A549 (cell line): ENCODE measurements around the gene EPN3. TPM values are rescaled to one million over a fixed set of nuclear protein-coding genes. Genes with fewer than 3 reads are reported as not detected.
A peak's percentile ranks its signal among the peaks of the same experiment; 100 is the strongest.

Experiments
- ATAC-seq, 2 experiments: fragments of 200-7000 bp in 1 of 2; fragments of >200 bp in 1 of 2; cut with Nextera tagmentation in 1 of 2; cut with Tn5 transposase in 1 of 2; 3 replicates each; pipeline versions ENCODE4 v1.8.0 to v1.9.1; 2018 to 2020; ENCODE audit warnings: mild to moderate bottlenecking in 1 of 2, moderate library complexity in 1 of 2
- CTCF ChIA-PET: fragments of 300-600 bp; sonication (Branson Sonifier 250); formaldehyde crosslinking; extraction: SDS; loops from one replicate; lab custom pipeline; 2021; ENCODE audit warnings: antibody characterized with exemption, inconsistent platforms; lab: Yijun Ruan, JAX
- POLR2A ChIA-PET: fragments of 350-600 bp; formaldehyde crosslinking; extraction: SDS; loops from one replicate; lab custom pipeline; 2021; ENCODE audit warnings: antibody characterized with exemption, inconsistent platforms; lab: Yijun Ruan, JAX
- DNase-seq, 2 experiments: peaks; one replicate each; pipeline versions ENCODE4 v3.0.0 to v3.0.0-alpha.2; 2011 to 2016; ENCODE audit warnings: low read depth in 1 of 2, low spot score in 1 of 2
- FAIRE-seq: peaks from 2 replicates; lab custom pipeline; 2011; peaks lifted over from hg19 to GRCh38; lab: Jason Lieb, UNC
- H3K27ac ChIP-seq, 2 experiments: fragments of >200 bp; sonication (Bioruptor Twin); formaldehyde crosslinking; 3 replicates each; pipeline ENCODE4 v1.5.1; 2016 to 2017
- H3K4me1 ChIP-seq: fragments of >200 bp; sonication (Bioruptor Twin); formaldehyde crosslinking; 3 replicates; pipeline ENCODE4 v1.6.1; 2016
- H3K4me2 ChIP-seq: fragments of >200 bp; sonication (Bioruptor Twin); formaldehyde crosslinking; 3 replicates; pipeline ENCODE4 v1.6.1; 2016
- H3K4me3 ChIP-seq: fragments of >200 bp; sonication (Bioruptor Twin); formaldehyde crosslinking; 3 replicates; pipeline ENCODE4 v1.5.1; 2016
- H3K9me3 ChIP-seq: fragments of >200 bp; sonication (Bioruptor Twin); formaldehyde crosslinking; 3 replicates; pipeline ENCODE4 v1.6.1; 2016
- ATOH8 ChIP-seq: fragments of 250-450 bp; sonication (Bioruptor Pico); IDR thresholded peaks from 2 replicates; pipeline ENCODE4 v1.5.0; 2020; ENCODE audit warnings: low read depth, mild to moderate bottlenecking, moderate library complexity
- CBX2 ChIP-seq: fragments of 200-600 bp; sonication (generic); IDR thresholded peaks from 2 replicates; pipeline ENCODE4 v1.6.1; 2016; ENCODE audit warnings: low read depth, mild to moderate bottlenecking, borderline replicate concordance
- CBX8 ChIP-seq: fragments of 200-600 bp; sonication (generic); IDR thresholded peaks from 2 replicates; pipeline ENCODE4 v1.6.1; 2016
- CHD2 ChIP-seq: fragments of 150-350 bp; IDR thresholded peaks from 2 replicates; pipeline ENCODE4 v1.6.1; 2014; ENCODE audit warnings: low read length; ENCODE audit not compliant: partially characterized antibody
- CTCF ChIP-seq: fragments of >200 bp; sonication (Bioruptor Twin); formaldehyde crosslinking; IDR thresholded peaks from 3 replicates; pipeline ENCODE4 v1.5.1; 2016
- EHF ChIP-seq: fragments of 250-450 bp; sonication (Bioruptor Pico); IDR thresholded peaks from 2 replicates; pipeline ENCODE4 v1.5.0; 2020; ENCODE audit warnings: mild to moderate bottlenecking
- EP300 ChIP-seq, 2 experiments: fragments of >200 bp; sonication (Bioruptor Twin); formaldehyde crosslinking; IDR thresholded peaks; 2 replicates in 1 of 2; 3 replicates in 1 of 2; pipeline ENCODE4 v1.6.1; 2016 to 2017
- FOSL2 ChIP-seq, 2 experiments: fragments of 450-650 bp in 1 of 2; fragments of >200 bp in 1 of 2; sonication (Bioruptor Twin) in 1 of 2; formaldehyde crosslinking; IDR thresholded peaks; 2 replicates each; pipeline versions ENCODE4 v1.5.0 to v1.6.1; 2016 to 2020; ENCODE audit warnings: mild to moderate bottlenecking in 1 of 2, moderate library complexity in 1 of 2
- FOXS1 ChIP-seq: fragments of 250-450 bp; sonication (Bioruptor Pico); IDR thresholded peaks from 2 replicates; pipeline ENCODE4 v1.5.0; 2020; ENCODE audit warnings: mild to moderate bottlenecking, moderate library complexity
- GATA3 ChIP-seq: IDR thresholded peaks from 2 replicates; pipeline ENCODE4 v1.6.1; 2012; ENCODE audit warnings: borderline replicate concordance
- HMGXB4 ChIP-seq: fragments of 250-450 bp; sonication (Bioruptor Pico); IDR thresholded peaks from 2 replicates; pipeline ENCODE4 v1.5.0; 2021; ENCODE audit warnings: mild to moderate bottlenecking, moderate library complexity, borderline replicate concordance
- HOXB13 ChIP-seq: fragments of 250-450 bp; sonication (Bioruptor Pico); IDR thresholded peaks from 2 replicates; pipeline ENCODE4 v1.5.0; 2020; ENCODE audit warnings: low read depth, mild to moderate bottlenecking, moderate library complexity
- KDM5A ChIP-seq: fragments of 200-600 bp; sonication (generic); IDR thresholded peaks from 2 replicates; pipeline ENCODE4 v1.6.1; 2016; ENCODE audit warnings: antibody characterized with exemption, mild to moderate bottlenecking
- MAFK ChIP-seq: fragments of 450-650 bp; IDR thresholded peaks from 2 replicates; pipeline ENCODE4 v1.6.1; 2014; ENCODE audit not compliant: partially characterized antibody
- MAZ ChIP-seq: fragments of 150-350 bp; IDR thresholded peaks from 2 replicates; pipeline ENCODE4 v1.6.1; 2014; ENCODE audit warnings: antibody characterized with exemption, low read depth, low read length, borderline replicate concordance
- NFE2L2 ChIP-seq: fragments of 150-350 bp; conservative IDR thresholded peaks from 2 replicates; pipeline ENCODE4 v1.6.1; 2014; ENCODE audit warnings: low read length
- NPAS2 ChIP-seq: fragments of 250-450 bp; sonication (Bioruptor Pico); IDR thresholded peaks from 2 replicates; pipeline ENCODE4 v1.8.0; 2022; ENCODE audit warnings: mild to moderate bottlenecking, moderate library complexity, borderline replicate concordance
- REST ChIP-seq: fragments of 200-600 bp; sonication (generic); IDR thresholded peaks from 2 replicates; pipeline ENCODE4 v1.6.1; 2016; ENCODE audit warnings: antibody characterized with exemption, mild to moderate bottlenecking, moderate library complexity
- RFX5 ChIP-seq: fragments of 450-650 bp; IDR thresholded peaks from 2 replicates; pipeline ENCODE4 v1.7.1; 2014; ENCODE audit warnings: antibody characterized with exemption, mild to moderate bottlenecking, moderate library complexity
- SMC3 ChIP-seq: fragments of >200 bp; sonication (Bioruptor Twin); formaldehyde crosslinking; IDR thresholded peaks from 3 replicates; pipeline ENCODE4 v1.6.1; 2018; ENCODE audit warnings: inconsistent platforms
- USF2 ChIP-seq: fragments of 450-650 bp; IDR thresholded peaks from 2 replicates; pipeline ENCODE4 v1.6.1; 2014; ENCODE audit warnings: antibody characterized with exemption
- WGBS: methylation state at CpG from one replicate; pipeline ENCODE4 v1.1.6; 2017; ENCODE audit errors: missing lambda C conversion rate; 5-methylcytosine and 5-hydroxymethylcytosine counted together
- polyA plus RNA-seq, 4 experiments: library from polyadenylated mRNA; depleted of rRNA in 3 of 4; stranded (reverse); fragments of >200 nt; fragmentation: RNase III in 1 of 4; extraction: RNeasy Plus Mini Kit Qiagen cat#74134 plus additional on column Dnase treatment in 1 of 4; gene quantifications; 2 replicates in 3 of 4; 3 replicates in 1 of 4; pipeline ENCODE4 v1.2.3, GENCODE V29; 2011 to 2017

Gene EPN3
- polyA plus RNA-seq, 2 of the 4 experiments (the other 2 are of a cell fraction), result 0.13 to 0.18 TPM

GRCh38 chr17:50533720-50534148, 1.2 kb downstream of the EPN3 start:
- Histone ChIP-seq H3K4me2 (peak overlapping the region; percentile 83), H3K4me1 (peaks cover 32% of the 10 kb centered on the region), H3K27ac (peak overlapping the region; percentile 38 to 81; a peak in 4 of 6 replicates), H3K9me3 (no peaks in the 10 kb centered on the region), H3K4me3 (peak overlapping the region; percentile 15; the same call in 1 of the 3 replicates)
- DNase-seq (no peak), FAIRE-seq (peak; percentile 59), ATAC-seq (peak; percentile 44 to 60)
- 22% methylated on average over 17 of the region's 17 CpGs for WGBS
- POLR2A ChIA-PET, result interaction anchor here (0.8 kb wide), 1 partner anchor 9 kb away, joined by 3 read pairs; no protein-coding TSS in a partner anchor
- CTCF ChIA-PET, result interaction anchor here (0.8 to 7.9 kb wide), 11 partner anchors 9 to 229 kb away, joined by 3 to 48 read pairs (median 4); no protein-coding TSS in a partner anchor
- no peak for TF ChIP-seq FOSL2 (IDR thresholded peaks at IDR 0.05)
- TF ChIP-seq FOSL2 (CRISPR knock-in tag; IDR thresholded peaks at IDR 0.05), result no peak
- no peak for TF ChIP-seq CBX2
- TF ChIP-seq NPAS2, result no peak
- no peak for TF ChIP-seq MAZ
- no peak for TF ChIP-seq FOXS1 (CRISPR knock-in tag)
- TF ChIP-seq USF2, result no peak
- no peak for TF ChIP-seq KDM5A

GRCh38 chr17:50534222-50534978, 1.9 kb downstream of the EPN3 start:
- Histone ChIP-seq H3K27ac (peak overlapping the region; percentile 38 to 81; a peak in 4 of 6 replicates), H3K4me1 (peaks cover 34% of the 10 kb centered on the region), H3K9me3 (no peaks in the 10 kb centered on the region), H3K4me3 (peak overlapping the region; percentile 15; the same call in 1 of the 3 replicates), H3K4me2 (peak overlapping the region; percentile 83)
- ATAC-seq (peak; percentile 77 to 86), FAIRE-seq (no peak), DNase-seq (peak; percentile 39 to 81)
- POLR2A ChIA-PET, result no interaction called here
- 76% methylated on average over 16 of the region's 24 CpGs for WGBS
- CTCF ChIA-PET, result interaction anchor here (0.8 to 7.9 kb wide), 9 partner anchors 10 to 228 kb away, joined by 3 to 48 read pairs (median 3); no protein-coding TSS in a partner anchor
- TF ChIP-seq NFE2L2 (no peak), CTCF (peak; percentile 23; the same call in 1 of the 3 replicates), CBX8 (no peak), CHD2 (no peak), EP300 (IDR thresholded peaks at IDR 0.05) (no peak), GATA3 (0 out of 2 replicates have a peak, but pooled peaks have one; percentile 5)

- peaks cover 36% of the 10 kb centered on the region for H3K4me1 ChIP-seq
- no peak for TF ChIP-seq EHF
- TF ChIP-seq RFX5, result no peak
- no peak for TF ChIP-seq REST
- no peak for TF ChIP-seq HOXB13 (CRISPR knock-in tag)
- no peak for TF ChIP-seq SMC3
- TF ChIP-seq MAZ, result no peak
- no peak for TF ChIP-seq MAFK
- TF ChIP-seq ATOH8 (CRISPR knock-in tag), result no peak
- no peak for TF ChIP-seq EP300 (IDR thresholded peaks at IDR 0.05)
- TF ChIP-seq FOXS1 (CRISPR knock-in tag), result no peak
- TF ChIP-seq HMGXB4 (CRISPR knock-in tag), result no peak
- no peak for TF ChIP-seq USF2
Measured at GRCh38 chr17:50534979-50535326, 2.4 kb downstream of the EPN3 start.

More at GRCh38 chr17:50534979-50535326, 2.4 kb downstream of the EPN3 start:
- H3K4me2 ChIP-seq, result no peak overlapping the region; the same call in 2 of the 3 replicates
- peak overlapping the region in 1 of 2 experiments; percentile 81; a peak in 2 of 6 replicates for H3K27ac ChIP-seq
- H3K4me3 ChIP-seq, result no peak overlapping the region
- no peak for ATAC-seq
- FAIRE-seq, result no peak
- no peaks in the 10 kb centered on the region for H3K9me3 ChIP-seq
- POLR2A ChIA-PET, result no interaction called here
- 91% methylated on average over 2 of the region's 2 CpGs for WGBS
- DNase-seq, result no peak
- CTCF ChIA-PET, result interaction anchor here (1.1 to 23.7 kb wide), 6 partner anchors 10 to 161 kb away, joined by 3 to 753 read pairs (median 5); partner anchors contain the start of gene ANKRD40
